Stomach smooth muscle (tissue), 2 donors: ENCODE results near the gene MYBPHL.

Source experiments
- H3K27ac ChIP-seq: one replicate; pipeline ENCODE4 v1.7.0; 2013; ENCODE audit warnings: mild to moderate bottlenecking, low read length, inconsistent platforms
- H3K27me3 ChIP-seq, 2 donors: one replicate each; pipeline ENCODE4 v1.7.0; 2013; ENCODE audit warnings: low read length in 2 of 2; ENCODE audit not compliant: insufficient read depth in 2 of 2, control insufficient read depth in 1 of 2
- H3K36me3 ChIP-seq, 2 donors: one replicate each; pipeline ENCODE4 v1.7.0; 2013; ENCODE audit warnings: low read length in 2 of 2; ENCODE audit not compliant: control insufficient read depth in 2 of 2, insufficient read depth in 2 of 2
- H3K4me1 ChIP-seq: one replicate; pipeline ENCODE4 v1.7.0; 2013; ENCODE audit warnings: low read length; ENCODE audit not compliant: control insufficient read depth, insufficient read depth
- H3K4me3 ChIP-seq, 2 donors: one replicate each; pipeline ENCODE4 v1.7.0; 2013; ENCODE audit warnings: low read length in 2 of 2
- H3K9ac ChIP-seq, 2 donors: one replicate each; pipeline ENCODE4 v1.7.0; 2013; ENCODE audit warnings: low read length in 2 of 2, mild to moderate bottlenecking in 1 of 2
- H3K9me3 ChIP-seq, 2 donors: one replicate each; pipeline ENCODE4 v1.7.0; 2013; ENCODE audit warnings: low read length in 2 of 2; ENCODE audit not compliant: control insufficient read depth in 2 of 2
- donor health status: healthy.
- donor health status: Pancreatic carcinoma.

The MYBPHL gene

GRCh38 chr1:109306832-109307273 lies at the start of gene MYBPHL:
MYBPHL (minus strand) TSS chr1:109307011; CDS start chr1:109306991, 20 bp downstream.
- Histone ChIP-seq H3K9me3 (no peaks in the 10 kb centered on the region), H3K27me3 (no peaks in the 10 kb centered on the region), H3K4me3 (no peak within 1 kb of the TSS), H3K27ac (no peak within 1 kb of the TSS), H3K36me3 (peaks cover 0 to 5% of the 10 kb centered on the region in 2 donors), H3K9ac (no peak within 1 kb of the TSS), H3K4me1 (peaks cover 26% of the 10 kb centered on the region)

- no peaks in the 10 kb centered on the region for H3K9me3 ChIP-seq
- no peak overlapping the region for H3K9ac ChIP-seq
- H3K4me1 ChIP-seq = no peaks in the 10 kb centered on the region
- H3K27me3 ChIP-seq = no peaks in the 10 kb centered on the region
- peaks cover 13 to 15% of the 10 kb centered on the region in 2 donors for H3K36me3 ChIP-seq
- H3K27ac ChIP-seq = no peak overlapping the region
- no peak overlapping the region for H3K4me3 ChIP-seq
Measured at GRCh38 chr1:109356505-109356904, 49.7 kb upstream of the MYBPHL start.

- no peaks in the 10 kb centered on the region for H3K27me3 ChIP-seq
- H3K27ac ChIP-seq = no peak overlapping the region
- no peak overlapping the region for H3K4me3 ChIP-seq
- no peaks in the 10 kb centered on the region for H3K9me3 ChIP-seq
- H3K36me3 ChIP-seq = peaks cover 21 to 28% of the 10 kb centered on the region in 2 donors
- H3K4me1 ChIP-seq = no peaks in the 10 kb centered on the region
- no peak overlapping the region for H3K9ac ChIP-seq
Measured at GRCh38 chr1:109354929-109355328, 48.1 kb upstream of the MYBPHL start.

GRCh38 chr1:109351457-109351856 lies 44.6 kb upstream of the MYBPHL start:
- Histone ChIP-seq H3K9me3 (no peaks in the 10 kb centered on the region), H3K9ac (no peak overlapping the region), H3K4me3 (no peak overlapping the region), H3K4me1 (no peaks in the 10 kb centered on the region), H3K36me3 (peaks cover 24 to 45% of the 10 kb centered on the region in 2 donors), H3K27me3 (no peaks in the 10 kb centered on the region), H3K27ac (no peak overlapping the region)

GRCh38 chr1:109350655-109351054 lies 43.8 kb upstream of the MYBPHL start:
- no peak overlapping the region for H3K27ac ChIP-seq
- no peaks in the 10 kb centered on the region for H3K9me3 ChIP-seq
- no peaks in the 10 kb centered on the region for H3K27me3 ChIP-seq
- H3K9ac ChIP-seq = no peak overlapping the region
- H3K4me1 ChIP-seq = no peaks in the 10 kb centered on the region
- no peak overlapping the region for H3K4me3 ChIP-seq
- peaks cover 25 to 45% of the 10 kb centered on the region in 2 donors for H3K36me3 ChIP-seq

- H3K4me3 ChIP-seq = no peak overlapping the region
- no peaks in the 10 kb centered on the region for H3K27me3 ChIP-seq
- H3K4me1 ChIP-seq = no peaks in the 10 kb centered on the region
- H3K9me3 ChIP-seq = no peaks in the 10 kb centered on the region
- H3K36me3 ChIP-seq = peaks cover 30 to 48% of the 10 kb centered on the region in 2 donors
- no peak overlapping the region for H3K9ac ChIP-seq
- no peak overlapping the region for H3K27ac ChIP-seq
Measured at GRCh38 chr1:109350182-109350581, 43.4 kb upstream of the MYBPHL start.

- H3K9me3 ChIP-seq = no peaks in the 10 kb centered on the region
- H3K9ac ChIP-seq = no peak overlapping the region
- peaks cover 36 to 58% of the 10 kb centered on the region in 2 donors for H3K36me3 ChIP-seq
- no peaks in the 10 kb centered on the region for H3K27me3 ChIP-seq
- no peak overlapping the region for H3K27ac ChIP-seq
- H3K4me3 ChIP-seq = no peak overlapping the region
- H3K4me1 ChIP-seq = no peaks in the 10 kb centered on the region
Measured at GRCh38 chr1:109347511-109347910, 40.7 kb upstream of the MYBPHL start.

GRCh38 chr1:109341944-109342930 lies 35.4 kb upstream of the MYBPHL start:
- Histone ChIP-seq H3K9me3 (no peaks in the 10 kb centered on the region), H3K27ac (no peak overlapping the region), H3K9ac (no peak overlapping the region), H3K4me3 (no peak overlapping the region), H3K4me1 (no peaks in the 10 kb centered on the region), H3K36me3 (peaks cover 43 to 49% of the 10 kb centered on the region in 2 donors), H3K27me3 (no peaks in the 10 kb centered on the region)

GRCh38 chr1:109338608-109339007 lies 31.8 kb upstream of the MYBPHL start:
- Histone ChIP-seq H3K27ac (no peak overlapping the region), H3K36me3 (peaks cover 40 to 50% of the 10 kb centered on the region in 2 donors), H3K9ac (no peak overlapping the region), H3K4me3 (no peak overlapping the region), H3K27me3 (no peaks in the 10 kb centered on the region), H3K9me3 (no peaks in the 10 kb centered on the region), H3K4me1 (no peaks in the 10 kb centered on the region)

- Histone ChIP-seq H3K4me3 (no peak overlapping the region), H3K9ac (no peak overlapping the region), H3K4me1 (no peaks in the 10 kb centered on the region), H3K27ac (no peak overlapping the region), H3K9me3 (no peaks in the 10 kb centered on the region), H3K36me3 (peaks cover 40 to 48% of the 10 kb centered on the region in 2 donors), H3K27me3 (no peaks in the 10 kb centered on the region)
Measured at GRCh38 chr1:109338091-109338490, 31.3 kb upstream of the MYBPHL start.

GRCh38 chr1:109335091-109335490 lies 28.3 kb upstream of the MYBPHL start:
- peaks cover 0 to 3% of the 10 kb centered on the region in 2 donors for H3K9me3 ChIP-seq
- no peak overlapping the region for H3K4me3 ChIP-seq
- no peaks in the 10 kb centered on the region for H3K4me1 ChIP-seq
- H3K27me3 ChIP-seq = no peaks in the 10 kb centered on the region
- no peak overlapping the region for H3K9ac ChIP-seq
- H3K27ac ChIP-seq = no peak overlapping the region
- peaks cover 32 to 35% of the 10 kb centered on the region in 2 donors for H3K36me3 ChIP-seq
